RWPE2 (cell line): ENCODE results near the gene DNAJB11.
"Not testable (repeated sequence)": the region's sequence is repeated elsewhere in the genome, so short reads cannot be mapped to it uniquely, and the experiment has no call there.

Experiments
- ATAC-seq: fragments of 200-7000 bp; cut with Tn5 transposase; 3 replicates; pipeline ENCODE4 v1.9.1; 2021; ENCODE audit warnings: low read depth
- DNase-seq: peaks from one replicate; pipeline ENCODE4 v3.0.0-alpha.2; 2020; ENCODE audit warnings: low spot score
- H3K27ac ChIP-seq: fragments of 450-650 bp; 2 replicates; pipeline ENCODE4 v1.5.1; 2017; ENCODE audit warnings: mild to moderate bottlenecking; ENCODE audit not compliant: poor library complexity, severe bottlenecking
- H3K27me3 ChIP-seq: fragments of 250-450 bp; sonication (Bioruptor Pico); 2 replicates; pipeline ENCODE4 v1.5.1; 2021; ENCODE audit warnings: mild to moderate bottlenecking, moderate library complexity; ENCODE audit not compliant: insufficient read depth, poor library complexity, severe bottlenecking
- H3K36me3 ChIP-seq: fragments of 250-450 bp; sonication (Bioruptor Pico); 2 replicates; pipeline ENCODE4 v1.5.1; 2020; ENCODE audit warnings: low read depth, mild to moderate bottlenecking, moderate library complexity
- H3K4me1 ChIP-seq: fragments of 250-450 bp; sonication (Bioruptor Pico); 2 replicates; pipeline ENCODE4 v1.5.1; 2021; ENCODE audit warnings: mild to moderate bottlenecking, moderate library complexity; ENCODE audit not compliant: insufficient read depth, poor library complexity, severe bottlenecking
- H3K4me3 ChIP-seq: fragments of 250-450 bp; sonication (Bioruptor Pico); 2 replicates; pipeline ENCODE4 v1.5.1; 2021; ENCODE audit warnings: mild to moderate bottlenecking, moderate library complexity; ENCODE audit not compliant: severe bottlenecking
- H3K9me3 ChIP-seq: fragments of 250-450 bp; sonication (Bioruptor Pico); 2 replicates; pipeline ENCODE4 v1.5.1; 2021; ENCODE audit warnings: mild to moderate bottlenecking, moderate library complexity; ENCODE audit not compliant: severe bottlenecking
- TF ChIP-seq, protein P1 (sequence below): fragments of 450-650 bp; IDR thresholded peaks from one replicate; pipeline ENCODE4 v1.5.1; 2017; ENCODE audit warnings: mild to moderate bottlenecking, moderate library complexity; ENCODE audit not compliant: poor library complexity, severe bottlenecking

Gene DNAJB11

DNA sequence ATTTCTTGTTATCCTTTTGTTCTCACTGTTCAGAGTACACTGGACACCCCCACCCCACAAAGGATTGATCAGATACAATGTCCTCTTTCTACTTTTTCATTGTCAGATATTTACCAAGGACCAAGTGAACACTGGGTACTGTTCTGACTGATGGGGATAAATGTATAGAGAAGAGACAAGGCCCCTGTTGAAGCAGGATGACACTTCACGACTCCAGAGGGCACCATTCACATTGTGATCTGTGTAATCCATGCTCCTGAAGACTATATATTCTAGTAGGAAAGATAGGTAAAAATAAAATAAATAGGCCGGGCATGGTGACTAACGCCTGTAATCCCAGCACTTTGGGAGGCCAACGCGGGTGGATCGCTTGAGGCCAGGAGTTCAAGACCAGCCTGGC is 19.1 kb upstream of the DNAJB11 start:
- TF ChIP-seq, protein P1, sequence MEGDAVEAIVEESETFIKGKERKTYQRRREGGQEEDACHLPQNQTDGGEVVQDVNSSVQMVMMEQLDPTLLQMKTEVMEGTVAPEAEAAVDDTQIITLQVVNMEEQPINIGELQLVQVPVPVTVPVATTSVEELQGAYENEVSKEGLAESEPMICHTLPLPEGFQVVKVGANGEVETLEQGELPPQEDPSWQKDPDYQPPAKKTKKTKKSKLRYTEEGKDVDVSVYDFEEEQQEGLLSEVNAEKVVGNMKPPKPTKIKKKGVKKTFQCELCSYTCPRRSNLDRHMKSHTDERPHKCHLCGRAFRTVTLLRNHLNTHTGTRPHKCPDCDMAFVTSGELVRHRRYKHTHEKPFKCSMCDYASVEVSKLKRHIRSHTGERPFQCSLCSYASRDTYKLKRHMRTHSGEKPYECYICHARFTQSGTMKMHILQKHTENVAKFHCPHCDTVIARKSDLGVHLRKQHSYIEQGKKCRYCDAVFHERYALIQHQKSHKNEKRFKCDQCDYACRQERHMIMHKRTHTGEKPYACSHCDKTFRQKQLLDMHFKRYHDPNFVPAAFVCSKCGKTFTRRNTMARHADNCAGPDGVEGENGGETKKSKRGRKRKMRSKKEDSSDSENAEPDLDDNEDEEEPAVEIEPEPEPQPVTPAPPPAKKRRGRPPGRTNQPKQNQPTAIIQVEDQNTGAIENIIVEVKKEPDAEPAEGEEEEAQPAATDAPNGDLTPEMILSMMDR: peak; percentile 15
- no peaks in the 10 kb centered on the region for H3K9me3 ChIP-seq
- ATAC-seq (peak; percentile 42; the same call in 2 of the 3 replicates), DNase-seq (no peak)
- no peaks in the 10 kb centered on the region for H3K27me3 ChIP-seq
- H3K27ac ChIP-seq: no peak overlapping the region
- H3K36me3 ChIP-seq: peaks cover 82% of the 10 kb centered on the region
- H3K4me3 ChIP-seq: no peak overlapping the region
- H3K4me1 ChIP-seq: no peaks in the 10 kb centered on the region

- DNase-seq (no peak), ATAC-seq (no peak)
- TF ChIP-seq, protein P1: no peak
- Histone ChIP-seq H3K27ac (no peak overlapping the region), H3K4me3 (no peak overlapping the region), H3K9me3 (no peaks in the 10 kb centered on the region), H3K4me1 (no peaks in the 10 kb centered on the region), H3K27me3 (no peaks in the 10 kb centered on the region), H3K36me3 (peaks cover 92% of the 10 kb centered on the region)
Observed at GRCh38 chr3:186552408-186553031, 18.0 kb upstream of the DNAJB11 start.

GRCh38 chr3:186564586-186564985 is 5.9 kb upstream of the DNAJB11 start:
- DNase-seq (no peak), ATAC-seq (no peak)
- Histone ChIP-seq H3K27me3 (no peaks in the 10 kb centered on the region), H3K4me1 (peaks cover 3% of the 10 kb centered on the region), H3K27ac (no peak overlapping the region), H3K36me3 (peaks cover 45% of the 10 kb centered on the region), H3K4me3 (no peak overlapping the region), H3K9me3 (no peaks in the 10 kb centered on the region)
- TF ChIP-seq, protein P1: no peak

DNA sequence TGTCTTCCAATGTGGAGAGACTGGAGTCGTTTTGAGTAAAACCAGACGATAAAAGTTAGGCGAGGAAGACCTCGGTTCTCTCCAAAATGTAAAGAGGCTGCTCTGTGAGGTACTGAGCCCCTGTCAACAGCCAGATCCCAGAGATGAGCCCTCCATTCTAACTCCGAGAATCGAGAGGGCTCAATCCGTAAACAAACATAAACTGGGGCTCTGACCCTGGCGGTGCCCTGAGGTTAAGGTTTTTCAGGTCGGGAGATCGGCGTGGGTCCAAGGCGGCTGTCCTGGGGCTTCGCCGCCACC is 3.8 kb upstream of the DNAJB11 start:
- Histone ChIP-seq H3K36me3 (peaks cover 26% of the 10 kb centered on the region), H3K27ac (peak overlapping the region; percentile 59), H3K4me3 (peak overlapping the region; percentile 77), H3K9me3 (no peaks in the 10 kb centered on the region), H3K4me1 (peaks cover 7% of the 10 kb centered on the region), H3K27me3 (no peaks in the 10 kb centered on the region)
- no peak for DNase-seq
- TF ChIP-seq, protein P1: no peak
- no peak for ATAC-seq

DNA sequence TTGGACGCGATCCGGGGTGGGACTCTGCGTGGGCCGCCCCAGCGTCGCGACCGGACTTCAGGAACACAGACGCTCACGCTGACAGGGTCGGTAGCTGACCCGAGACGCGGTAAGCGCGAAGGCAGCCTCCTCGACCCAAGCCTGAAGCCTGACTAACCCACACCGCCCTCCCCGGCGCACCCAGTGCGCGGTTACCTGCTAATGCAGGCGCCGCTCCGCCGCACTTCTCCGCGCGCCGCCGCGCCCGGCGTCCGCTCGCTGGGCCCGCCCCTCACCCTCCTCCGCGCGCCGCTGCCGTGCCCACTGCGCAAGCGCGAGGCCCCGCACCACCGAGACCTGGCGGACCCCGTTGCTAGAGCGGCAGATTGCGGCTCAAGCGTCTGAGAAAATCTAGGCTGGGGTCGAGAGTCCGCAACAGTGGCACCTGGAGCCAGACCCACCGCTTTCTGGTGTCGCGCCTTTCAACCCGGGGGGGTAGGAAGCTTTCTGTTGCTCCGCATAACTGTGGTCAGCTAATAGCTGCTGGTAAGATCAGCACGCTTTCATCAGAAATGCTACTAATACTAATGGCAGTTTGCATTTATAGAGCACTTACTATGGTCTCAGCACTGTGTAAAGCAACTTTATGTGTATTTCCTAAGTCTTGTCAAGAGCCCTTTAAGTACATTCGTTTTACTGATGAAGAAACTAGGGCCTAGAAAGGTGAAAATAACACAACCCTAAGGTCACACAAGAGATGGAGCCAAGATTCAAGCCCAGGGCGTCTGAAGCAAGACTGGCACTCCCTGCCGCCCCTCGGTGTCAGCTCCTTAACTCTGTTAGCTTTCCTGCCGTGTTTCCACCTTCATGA is 3.2 kb upstream of the DNAJB11 start, which contains the start of gene TBCCD1:
TBCCD1 (minus strand) TSS at position 268 of the 850 bp plus-strand sequence. CDS start 3,010 bp downstream, outside the sequence.
- DNase-seq (peak; percentile 81), ATAC-seq (peak; percentile 55)
- H3K27ac ChIP-seq: peak within 1 kb of the TSS; percentile 59
- peaks cover 10% of the 10 kb centered on the region for H3K4me1 ChIP-seq
- TF ChIP-seq, protein P1: no peak
- H3K9me3 ChIP-seq: no peaks in the 10 kb centered on the region
- peak within 1 kb of the TSS; percentile 77 for H3K4me3 ChIP-seq
- H3K36me3 ChIP-seq: peaks cover 29% of the 10 kb centered on the region
- no peaks in the 10 kb centered on the region for H3K27me3 ChIP-seq

- not testable (repeated sequence) for H3K27me3 ChIP-seq, DNase-seq, ATAC-seq, H3K9me3 ChIP-seq
- peaks cover 14% of the 10 kb centered on the region for H3K4me1 ChIP-seq
- H3K27ac ChIP-seq: peak overlapping the region; percentile 23
- peak overlapping the region; percentile 48 for H3K4me3 ChIP-seq
- peaks cover 31% of the 10 kb centered on the region for H3K36me3 ChIP-seq
Observed at GRCh38 chr3:186569361-186569760, 1.2 kb upstream of the DNAJB11 start.
